ENCODE data around the gene CLDN19. TPM values are rescaled to one million over a fixed set of nuclear protein-coding genes. Genes with fewer than 3 reads are reported as not detected.

CLDN19 gene, protein sequence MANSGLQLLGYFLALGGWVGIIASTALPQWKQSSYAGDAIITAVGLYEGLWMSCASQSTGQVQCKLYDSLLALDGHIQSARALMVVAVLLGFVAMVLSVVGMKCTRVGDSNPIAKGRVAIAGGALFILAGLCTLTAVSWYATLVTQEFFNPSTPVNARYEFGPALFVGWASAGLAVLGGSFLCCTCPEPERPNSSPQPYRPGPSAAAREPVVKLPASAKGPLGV
- total RNA-seq (0.69 TPM), polyA plus RNA-seq (0.38 TPM)

DNA sequence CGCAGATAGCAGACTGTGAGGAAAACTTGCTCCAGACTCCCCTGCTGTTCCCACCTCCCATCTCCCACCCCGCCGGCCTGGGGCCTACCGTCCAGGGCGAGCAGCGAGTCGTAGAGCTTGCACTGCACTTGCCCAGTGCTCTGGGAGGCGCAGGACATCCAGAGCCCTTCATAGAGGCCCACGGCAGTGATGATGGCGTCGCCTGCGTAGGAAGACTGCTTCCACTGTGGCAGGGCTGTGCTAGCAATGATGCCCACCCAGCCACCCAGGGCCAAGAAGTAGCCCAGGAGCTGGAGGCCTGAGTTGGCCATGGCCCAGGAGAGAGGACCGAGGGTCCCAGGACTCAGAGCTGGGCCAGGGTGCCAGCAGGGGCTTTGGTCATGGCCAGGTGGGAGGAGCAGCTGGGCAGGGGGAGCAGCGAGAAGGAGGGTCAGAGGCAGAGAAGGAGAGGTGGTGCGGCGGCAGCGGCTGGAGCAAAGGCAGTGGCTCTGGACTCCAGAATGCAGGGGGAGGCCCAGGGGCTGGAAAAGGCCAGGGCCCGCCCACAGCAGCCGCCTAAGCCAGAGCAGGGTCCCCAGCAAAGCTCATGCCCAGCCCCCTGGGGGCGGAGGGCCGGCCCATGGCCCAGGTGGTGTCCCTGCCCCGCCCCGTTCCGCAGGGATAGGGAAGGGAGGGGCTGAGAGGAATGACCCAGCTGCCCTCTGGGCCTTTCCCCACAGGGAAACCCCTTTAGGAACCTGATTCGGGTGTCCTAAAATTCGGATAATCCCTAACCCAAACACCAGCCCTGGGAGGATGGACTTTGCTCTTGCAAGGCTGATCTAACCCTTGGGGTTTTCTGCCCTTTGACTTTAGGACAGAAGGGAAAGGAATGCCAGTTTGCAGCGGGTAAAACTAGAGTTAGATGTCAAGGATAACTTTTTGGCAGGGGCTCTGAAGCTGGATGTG lies at the start of gene CLDN19:
Gene CLDN19, minus strand, starts transcription at position 484 of the 948 bp plus-strand sequence. Its CDS starts 173 bp downstream, at position 311.
- no peaks in the 10 kb centered on the region for H3K36me3 ChIP-seq (ENCODE audit: insufficient read depth)
- no peak for DNase-seq (ENCODE audit: extremely low spot score)
- H3K4me1 ChIP-seq (ENCODE audit: insufficient read depth), result no peaks in the 10 kb centered on the region
- no peak within 1 kb of the TSS for H3K27ac ChIP-seq (ENCODE audit: low read depth)
- 65% methylated on average over 27 of the region's 27 CpGs for WGBS
- no peak within 1 kb of the TSS for H3K4me3 ChIP-seq (ENCODE audit: low read depth, low read length)

- 97% methylated on average over 1 of the region's 1 CpG for WGBS
- Histone ChIP-seq H3K27ac (ENCODE audit: low read depth) (no peak overlapping the region), H3K36me3 (ENCODE audit: insufficient read depth) (no peaks in the 10 kb centered on the region), H3K4me1 (ENCODE audit: insufficient read depth) (no peaks in the 10 kb centered on the region), H3K4me3 (ENCODE audit: low read depth, low read length) (no peak overlapping the region)
- DNase-seq (ENCODE audit: extremely low spot score), result no peak
Measured at GRCh38 chr1:42788021-42788420, 48.0 kb upstream of the CLDN19 start.

DNA sequence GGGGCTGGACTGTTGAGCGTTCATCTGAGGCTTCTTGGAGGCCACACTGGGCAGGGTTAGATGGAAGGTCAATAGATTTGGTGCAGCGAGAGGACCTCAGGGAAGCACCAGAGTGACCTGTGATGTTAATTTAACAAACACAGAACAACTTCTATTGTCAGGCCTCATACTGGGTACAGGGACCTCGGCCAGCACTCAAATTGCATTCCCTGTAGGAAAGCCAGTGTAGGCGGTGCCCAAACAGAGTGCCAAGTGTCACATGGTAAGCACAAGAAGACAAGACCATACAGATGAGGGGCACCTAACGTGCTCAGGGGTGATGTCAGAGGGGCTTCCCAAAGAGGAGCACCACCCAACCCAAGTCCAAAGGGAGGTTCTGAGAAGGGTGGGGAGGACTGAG lies 46.1 kb upstream of the CLDN19 start:
- Histone ChIP-seq H3K36me3 (ENCODE audit: insufficient read depth) (no peaks in the 10 kb centered on the region), H3K4me3 (ENCODE audit: low read depth, low read length) (no peak overlapping the region), H3K27ac (ENCODE audit: low read depth) (no peak overlapping the region), H3K4me1 (ENCODE audit: insufficient read depth) (no peaks in the 10 kb centered on the region)
- 95% methylated on average over 5 of the region's 5 CpGs for WGBS
- DNase-seq (ENCODE audit: extremely low spot score), result no peak

GRCh38 chr1:42784946-42785693 lies 45.1 kb upstream of the CLDN19 start, which contains the start of gene TMEM269:
Gene TMEM269 (plus strand): TSS chr1:42784991. CDS start chr1:42789894, 4,903 bp downstream.
- Histone ChIP-seq H3K27ac (ENCODE audit: low read depth) (no peak within 1 kb of the TSS), H3K4me3 (ENCODE audit: low read depth, low read length) (peak within 1 kb of the TSS; percentile 28), H3K36me3 (ENCODE audit: insufficient read depth) (no peaks in the 10 kb centered on the region), H3K4me1 (ENCODE audit: insufficient read depth) (no peaks in the 10 kb centered on the region)
- DNase-seq (ENCODE audit: extremely low spot score), result no peak
- WGBS, result 9% methylated on average over 54 of the region's 54 CpGs

DNA sequence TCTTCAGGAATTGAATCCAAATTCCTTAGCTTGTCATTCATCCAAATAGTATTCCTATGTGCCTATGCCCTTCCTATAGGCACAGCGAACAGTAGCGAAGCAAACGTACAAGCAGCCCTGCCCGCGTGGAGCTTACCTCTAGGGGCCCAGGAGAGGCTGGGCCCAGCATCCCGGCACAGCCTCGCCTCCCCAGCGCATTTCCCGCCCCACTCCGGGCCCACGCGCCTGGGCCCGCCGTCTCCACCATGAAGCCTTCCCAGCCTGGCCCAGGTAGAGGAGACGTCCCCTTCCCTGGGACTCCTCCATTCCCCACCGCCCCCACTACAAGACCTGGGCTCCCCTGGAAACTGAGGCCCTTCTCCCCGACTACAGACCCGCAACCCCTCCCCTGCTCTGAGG lies 44.5 kb upstream of the CLDN19 start:
- no peak for DNase-seq (ENCODE audit: extremely low spot score)
- WGBS, result 83% methylated on average over 18 of the region's 18 CpGs

DNA sequence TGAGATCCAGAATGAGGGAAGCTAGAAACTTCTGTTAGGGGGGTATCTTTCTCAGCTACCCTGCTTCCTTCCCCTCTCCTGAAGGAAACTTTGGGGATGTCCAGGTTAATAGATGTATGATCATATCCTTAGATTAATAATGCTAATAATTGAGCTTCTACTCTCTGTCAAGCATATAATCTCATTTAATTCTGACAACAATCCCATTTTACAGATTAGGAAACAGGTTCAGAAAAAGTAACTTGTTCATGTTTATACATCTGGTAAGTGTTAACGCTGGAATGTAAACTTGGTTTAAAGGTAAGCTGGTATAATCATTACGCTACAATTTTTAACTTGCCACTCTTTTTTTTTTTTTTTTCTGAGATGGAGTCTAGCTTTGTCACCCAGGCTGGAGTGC lies 43.1 kb upstream of the CLDN19 start:
- H3K4me3 ChIP-seq (ENCODE audit: low read depth, low read length), result no peak overlapping the region
- no peak overlapping the region for H3K27ac ChIP-seq (ENCODE audit: low read depth)
- H3K4me1 ChIP-seq (ENCODE audit: insufficient read depth), result no peaks in the 10 kb centered on the region
- H3K36me3 ChIP-seq (ENCODE audit: insufficient read depth), result no peaks in the 10 kb centered on the region
- no peak for DNase-seq (ENCODE audit: extremely low spot score)
- 98% methylated on average over 2 of the region's 2 CpGs for WGBS

More for the DNA sequence above, 44.5 kb upstream of the CLDN19 start:
- H3K27ac ChIP-seq (ENCODE audit: low read depth), result no peak overlapping the region
- no peaks in the 10 kb centered on the region for H3K4me1 ChIP-seq (ENCODE audit: insufficient read depth)
- no peak overlapping the region for H3K4me3 ChIP-seq (ENCODE audit: low read depth, low read length)
- H3K36me3 ChIP-seq (ENCODE audit: insufficient read depth), result no peaks in the 10 kb centered on the region

DNA sequence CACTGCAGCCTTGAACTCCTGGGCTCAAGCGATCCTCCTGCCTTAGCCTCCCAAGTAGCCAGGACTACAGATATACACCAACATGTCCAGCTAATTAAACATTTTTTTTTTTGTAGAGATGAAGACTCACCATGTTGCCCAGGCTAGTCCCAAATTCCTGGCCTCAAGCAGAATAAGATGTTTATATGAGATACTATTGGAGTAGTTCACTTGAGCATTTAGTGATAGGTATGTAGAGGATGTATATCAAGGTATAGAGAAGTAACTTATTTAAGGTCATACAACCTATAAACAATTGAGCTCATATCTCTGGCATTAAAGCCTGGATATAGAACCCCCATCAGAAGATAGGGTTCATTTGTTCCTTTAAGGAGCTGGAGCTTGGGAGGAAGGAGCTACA lies 40.1 kb upstream of the CLDN19 start:
- WGBS, result 97% methylated on average over 1 of the region's 1 CpG
- H3K36me3 ChIP-seq (ENCODE audit: insufficient read depth), result peaks cover 4% of the 10 kb centered on the region

GRCh38 chr1:42779725-42780124 lies 39.7 kb upstream of the CLDN19 start:
- H3K4me3 ChIP-seq (ENCODE audit: low read depth, low read length), result no peak overlapping the region
- H3K36me3 ChIP-seq (ENCODE audit: insufficient read depth), result peaks cover 4% of the 10 kb centered on the region
- no peak overlapping the region for H3K27ac ChIP-seq (ENCODE audit: low read depth)
- 66% methylated on average over 2 of the region's 2 CpGs for WGBS
- no peak for DNase-seq (ENCODE audit: extremely low spot score)
- no peaks in the 10 kb centered on the region for H3K4me1 ChIP-seq (ENCODE audit: insufficient read depth)

More for the DNA sequence above, 40.1 kb upstream of the CLDN19 start:
- Histone ChIP-seq H3K4me3 (ENCODE audit: low read depth, low read length) (no peak overlapping the region), H3K4me1 (ENCODE audit: insufficient read depth) (no peaks in the 10 kb centered on the region), H3K27ac (ENCODE audit: low read depth) (no peak overlapping the region)
- DNase-seq (ENCODE audit: extremely low spot score), result no peak

DNA sequence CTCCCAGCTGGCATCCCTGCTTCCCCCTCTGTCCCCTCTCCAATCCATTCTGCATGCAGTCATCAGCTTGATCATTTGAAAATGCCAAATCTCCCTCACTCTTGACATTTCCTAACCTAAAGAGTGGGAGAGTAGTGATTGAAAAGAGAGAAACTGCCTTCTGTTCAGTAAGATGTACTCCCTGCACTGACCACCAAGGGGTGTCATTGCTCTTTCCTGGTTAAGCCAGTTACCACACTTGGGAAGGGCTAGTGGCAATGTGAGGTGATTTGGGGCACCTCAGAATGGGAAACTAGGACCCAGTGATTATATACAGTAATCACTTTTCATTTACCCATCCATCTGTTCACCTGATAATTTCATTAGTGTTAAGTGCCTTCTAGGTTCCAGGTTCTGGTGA lies 37.8 kb upstream of the CLDN19 start:
- no peak overlapping the region for H3K27ac ChIP-seq (ENCODE audit: low read depth)
- DNase-seq (ENCODE audit: extremely low spot score), result no peak
- peaks cover 4% of the 10 kb centered on the region for H3K36me3 ChIP-seq (ENCODE audit: insufficient read depth)
- H3K4me1 ChIP-seq (ENCODE audit: insufficient read depth), result no peaks in the 10 kb centered on the region
- no peak overlapping the region for H3K4me3 ChIP-seq (ENCODE audit: low read depth, low read length)

- Histone ChIP-seq H3K4me1 (ENCODE audit: insufficient read depth) (no peaks in the 10 kb centered on the region), H3K27ac (ENCODE audit: low read depth) (no peak overlapping the region), H3K36me3 (ENCODE audit: insufficient read depth) (peaks cover 5% of the 10 kb centered on the region), H3K4me3 (ENCODE audit: low read depth, low read length) (no peak overlapping the region)
- 98% methylated on average over 6 of the region's 6 CpGs for WGBS
- DNase-seq (ENCODE audit: extremely low spot score), result no peak
Measured at GRCh38 chr1:42776502-42776901, 36.5 kb upstream of the CLDN19 start.

DNA sequence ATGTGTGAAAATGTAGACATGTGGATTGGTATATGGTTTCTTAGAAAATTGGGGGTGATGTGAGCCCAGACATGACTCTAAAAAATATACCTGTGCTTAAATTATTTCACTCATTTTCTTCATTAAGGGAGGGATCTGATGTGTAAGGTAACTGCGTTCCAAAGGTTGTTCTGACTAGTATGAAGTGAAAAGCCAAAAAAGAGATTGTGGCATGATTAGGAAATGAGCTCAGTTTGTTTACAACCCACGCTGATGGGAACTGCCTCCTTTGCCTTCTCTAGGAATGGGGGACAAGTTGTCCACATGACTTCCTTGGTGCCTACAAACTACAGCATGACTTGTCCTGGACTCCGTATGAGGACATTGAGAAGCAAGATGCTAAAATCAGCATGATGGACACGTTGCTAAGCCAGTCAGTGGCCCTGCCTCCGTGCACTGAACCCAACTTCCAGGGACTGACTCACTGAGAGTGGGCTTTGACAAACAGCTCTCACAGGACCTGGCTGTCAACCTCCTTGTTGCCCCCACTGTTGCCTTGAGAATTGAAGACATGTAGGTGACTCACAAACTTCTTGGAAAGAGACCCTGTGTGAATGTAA lies 35.0 kb upstream of the CLDN19 start:
- no peak overlapping the region for H3K4me3 ChIP-seq (ENCODE audit: low read depth, low read length)
- peaks cover 5% of the 10 kb centered on the region for H3K36me3 ChIP-seq (ENCODE audit: insufficient read depth)
- DNase-seq (ENCODE audit: extremely low spot score), result no peak
- 90% methylated on average over 5 of the region's 5 CpGs for WGBS
- H3K27ac ChIP-seq (ENCODE audit: low read depth), result no peak overlapping the region
- H3K4me1 ChIP-seq (ENCODE audit: insufficient read depth), result no peaks in the 10 kb centered on the region

GRCh38 chr1:42773420-42773819 lies 33.4 kb upstream of the CLDN19 start:
- DNase-seq (ENCODE audit: extremely low spot score), result no peak
- WGBS, result 48% methylated on average over 2 of the region's 2 CpGs

DNA sequence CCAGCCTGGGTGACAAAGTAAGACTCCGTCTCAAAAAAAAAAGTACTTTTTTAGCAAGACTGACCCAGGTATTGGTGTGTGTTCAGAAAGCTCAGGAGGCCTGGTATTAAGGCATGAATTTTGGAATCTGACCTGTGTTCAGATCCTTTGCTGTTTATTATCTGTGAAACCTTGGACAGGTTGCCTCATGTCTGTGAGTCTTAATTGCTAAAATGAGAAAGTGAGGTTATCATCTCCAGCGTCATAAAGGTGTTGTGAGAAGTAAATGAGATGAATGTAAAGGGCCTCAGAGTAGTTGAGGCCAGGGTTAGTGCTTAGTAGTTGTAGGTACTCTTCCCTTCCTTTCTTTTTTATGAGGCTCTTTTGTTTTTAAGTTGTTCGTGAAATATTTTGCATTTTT lies 29.8 kb upstream of the CLDN19 start:
- Histone ChIP-seq H3K27ac (ENCODE audit: low read depth) (no peak overlapping the region), H3K4me1 (ENCODE audit: insufficient read depth) (peaks cover 1% of the 10 kb centered on the region), H3K36me3 (ENCODE audit: insufficient read depth) (peaks cover 3% of the 10 kb centered on the region), H3K4me3 (ENCODE audit: low read depth, low read length) (no peak overlapping the region)
- WGBS, result 93% methylated on average over 3 of the region's 3 CpGs
- no peak for DNase-seq (ENCODE audit: extremely low spot score)

More at GRCh38 chr1:42773420-42773819, 33.4 kb upstream of the CLDN19 start:
- H3K4me3 ChIP-seq (ENCODE audit: low read depth, low read length), result no peak overlapping the region
- no peak overlapping the region for H3K27ac ChIP-seq (ENCODE audit: low read depth)
- H3K4me1 ChIP-seq (ENCODE audit: insufficient read depth), result peaks cover 1% of the 10 kb centered on the region
- peaks cover 7% of the 10 kb centered on the region for H3K36me3 ChIP-seq (ENCODE audit: insufficient read depth)
